HepG2 (cell line): ENCODE results near the gene PRKCD. TPM values are rescaled to one million over a fixed set of nuclear protein-coding genes. Genes with fewer than 3 reads are reported as not detected.
A peak's percentile ranks its signal among the peaks of the same experiment; 100 is the strongest.

ENCODE experiments used
- BRD4 ChIP-seq: sonication (generic); formaldehyde crosslinking; IDR thresholded peaks from 2 replicates; pipeline ENCODE4 v1.4.0; 2020; ENCODE audit warnings: missing genetic modification reagents
- CBX2 ChIP-seq, 2 experiments: fragments of 200-600 bp in 1 of 2; sonication (generic); formaldehyde crosslinking in 1 of 2; IDR thresholded peaks; 2 replicates each; pipeline versions ENCODE4 v1.7.0 to v1.8.1; 2018 to 2022; ENCODE audit warnings: low read depth in 2 of 2, low read length in 1 of 2, mild to moderate bottlenecking in 1 of 2, missing genetic modification reagents in 1 of 2
- CREM ChIP-seq, 2 experiments: sonication (generic) in 1 of 2; formaldehyde crosslinking in 1 of 2; IDR thresholded peaks; 2 replicates each; pipeline versions ENCODE4 v1.4.0 to v1.6.1; 2016 to 2020; ENCODE audit warnings: antibody characterized with exemption in 1 of 2, mild to moderate bottlenecking in 1 of 2, missing genetic modification reagents in 1 of 2
- ELF3 ChIP-seq: IDR thresholded peaks from 2 replicates; pipeline ENCODE4 v1.6.1; 2016; ENCODE audit warnings: missing genetic modification reagents, missing compliant biosample characterization
- ETV6 ChIP-seq: sonication (generic); formaldehyde crosslinking; conservative IDR thresholded peaks from 2 replicates; pipeline ENCODE4 v1.4.0; 2020; ENCODE audit warnings: missing genetic modification reagents
- FOXK2 ChIP-seq: fragments of 450-650 bp; IDR thresholded peaks from 2 replicates; pipeline ENCODE4 v1.6.1; 2016
- KDM6A ChIP-seq: IDR thresholded peaks from 2 replicates; pipeline ENCODE4 v1.6.1; 2016; ENCODE audit warnings: low read depth
- MIER2 ChIP-seq: IDR thresholded peaks from 2 replicates; pipeline ENCODE4 v1.6.1; 2016; ENCODE audit warnings: missing biosample characterization, missing genetic modification reagents
- MXI1 ChIP-seq: IDR thresholded peaks from 3 replicates; pipeline ENCODE4 v1.6.1; 2012; ENCODE audit warnings: low read depth, low read length, inconsistent platforms, borderline replicate concordance
- POLR2G ChIP-seq: fragments of 200-400 bp; formaldehyde crosslinking; IDR thresholded peaks from 2 replicates; pipeline ENCODE4 v1.6.1; 2018; ENCODE audit warnings: mild to moderate bottlenecking, low read depth, low read length, moderate library complexity
- REPIN1 ChIP-seq: sonication (generic); formaldehyde crosslinking; IDR thresholded peaks from 2 replicates; pipeline ENCODE4 v1.8.0; 2022; ENCODE audit warnings: missing genetic modification reagents, low read depth, mild to moderate bottlenecking, borderline replicate concordance
- RNF2 ChIP-seq: fragments of 450-650 bp; conservative IDR thresholded peaks from 2 replicates; pipeline ENCODE4 v1.6.1; 2016; ENCODE audit warnings: low read depth
- SIN3A ChIP-seq: IDR thresholded peaks from 2 replicates; pipeline ENCODE4 v1.6.1; 2011; ENCODE audit warnings: low read depth, mild to moderate bottlenecking, control low read depth, low read length, borderline replicate concordance
- ZFX ChIP-seq: sonication (generic); formaldehyde crosslinking; IDR thresholded peaks from 2 replicates; pipeline ENCODE4 v1.4.0; 2020; ENCODE audit warnings: mild to moderate bottlenecking, low read depth, missing genetic modification reagents, moderate library complexity
- ZNF558 ChIP-seq: sonication (generic); formaldehyde crosslinking; IDR thresholded peaks from 2 replicates; pipeline ENCODE4 v1.9.0; 2022; ENCODE audit warnings: mild to moderate bottlenecking, missing genetic modification reagents, borderline replicate concordance
- ZNF672 ChIP-seq: sonication (generic); formaldehyde crosslinking; IDR thresholded peaks from 2 replicates; pipeline ENCODE4 v1.8.1; 2022; ENCODE audit warnings: missing genetic modification reagents
- ZNF75D ChIP-seq: sonication (generic); formaldehyde crosslinking; IDR thresholded peaks from 2 replicates; pipeline ENCODE4 v1.8.1; 2023; ENCODE audit warnings: missing genetic modification reagents, mild to moderate bottlenecking, borderline replicate concordance
- polyA plus RNA-seq, 8 experiments: library from polyadenylated mRNA; depleted of rRNA in 3 of 8; stranded (reverse) in 7 of 8; unstranded in 1 of 8; fragments of >200 nt; fragmentation: Illumina TruSeq in 4 of 8; extraction: Trizol in 4 of 8; gene quantifications; 2 replicates each; pipeline versions ENCODE4 v1.2.1 to v1.2.3, GENCODE V29; 2011 to 2016; ENCODE audit warnings: low read depth in 4 of 8, missing spikeins in 1 of 8, mixed read lengths in 1 of 8; ENCODE audit not compliant: insufficient read depth in 1 of 8
- total RNA-seq, 5 experiments: library from RNA; depleted of rRNA; stranded (reverse); fragments of >200 nt; fragmentation: Illumina TruSeq; extraction: Trizol; gene quantifications; 2 replicates each; pipeline ENCODE4 v1.2.3, GENCODE V29; 2016; ENCODE audit warnings: low read depth in 1 of 5
- TF ChIP-seq, protein P1 (sequence below): sonication (generic); formaldehyde crosslinking; IDR thresholded peaks from 2 replicates; pipeline ENCODE4 v1.5.1; 2020; ENCODE audit warnings: mild to moderate bottlenecking, missing genetic modification reagents
- TF ChIP-seq, protein P2 (sequence below): sonication (generic); formaldehyde crosslinking; IDR thresholded peaks from 2 replicates; pipeline ENCODE4 v1.8.1; 2023; ENCODE audit warnings: mild to moderate bottlenecking, moderate library complexity, missing genetic modification reagents
- TF ChIP-seq, protein P3 (sequence below): sonication (generic); formaldehyde crosslinking; IDR thresholded peaks from 2 replicates; pipeline ENCODE4 v1.9.0; 2022; ENCODE audit warnings: low read depth, missing genetic modification reagents
- TF ChIP-seq, protein P4 (sequence below): sonication (generic); formaldehyde crosslinking; IDR thresholded peaks from 2 replicates; pipeline ENCODE4 v1.5.0; 2020; ENCODE audit warnings: mild to moderate bottlenecking, missing genetic modification reagents

The PRKCD gene
- total and polyA plus RNA-seq, 2 of the 13 experiments (the other 11 are each of a cell fraction or from before 2014, with no cell fraction given): 1.6 to 40.7 TPM

DNA sequence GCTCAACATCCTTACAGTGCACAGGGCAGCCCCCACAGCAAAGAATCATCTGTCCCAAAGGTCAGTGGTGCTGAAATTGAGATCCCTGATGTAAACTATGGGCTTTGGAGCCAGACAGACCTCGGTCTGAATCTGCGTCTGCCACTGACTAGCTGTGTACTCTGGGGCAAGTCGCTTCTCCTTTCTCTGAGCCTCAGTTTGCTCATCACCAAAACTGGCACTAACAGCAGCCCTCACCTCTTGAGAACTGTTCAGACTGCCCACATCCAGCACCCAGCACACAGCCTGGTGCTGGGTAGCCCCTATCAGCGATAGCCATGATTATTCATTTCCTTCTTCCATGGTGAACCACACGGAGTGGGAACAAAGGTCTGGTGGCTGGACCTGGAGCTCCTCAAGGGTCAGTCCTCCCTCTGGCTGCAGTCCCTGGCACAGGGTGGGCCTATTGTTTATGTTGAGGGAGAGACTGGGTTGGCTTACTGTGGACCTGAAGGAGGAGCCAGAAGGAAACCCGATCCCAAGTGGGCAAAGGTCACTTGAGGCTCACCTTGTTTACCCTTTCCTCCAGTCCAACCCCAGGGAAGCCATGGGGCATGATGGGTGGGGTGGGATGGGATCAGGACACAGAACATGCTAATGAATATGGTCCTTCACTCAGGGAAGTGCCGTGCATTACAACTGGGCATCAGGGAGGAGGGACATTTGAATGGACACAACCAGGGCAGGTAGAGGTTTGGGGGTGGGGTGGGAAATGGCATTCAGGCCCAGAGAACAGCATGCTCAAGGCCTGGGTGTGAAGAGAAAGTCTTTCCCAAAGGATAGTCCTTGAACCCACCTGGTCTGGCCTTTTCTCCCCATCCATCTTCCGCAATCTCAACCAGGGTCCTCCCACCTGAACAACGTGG, 1.6 kb upstream of the PRKCD start (continued):
- TF ChIP-seq, protein P1, sequence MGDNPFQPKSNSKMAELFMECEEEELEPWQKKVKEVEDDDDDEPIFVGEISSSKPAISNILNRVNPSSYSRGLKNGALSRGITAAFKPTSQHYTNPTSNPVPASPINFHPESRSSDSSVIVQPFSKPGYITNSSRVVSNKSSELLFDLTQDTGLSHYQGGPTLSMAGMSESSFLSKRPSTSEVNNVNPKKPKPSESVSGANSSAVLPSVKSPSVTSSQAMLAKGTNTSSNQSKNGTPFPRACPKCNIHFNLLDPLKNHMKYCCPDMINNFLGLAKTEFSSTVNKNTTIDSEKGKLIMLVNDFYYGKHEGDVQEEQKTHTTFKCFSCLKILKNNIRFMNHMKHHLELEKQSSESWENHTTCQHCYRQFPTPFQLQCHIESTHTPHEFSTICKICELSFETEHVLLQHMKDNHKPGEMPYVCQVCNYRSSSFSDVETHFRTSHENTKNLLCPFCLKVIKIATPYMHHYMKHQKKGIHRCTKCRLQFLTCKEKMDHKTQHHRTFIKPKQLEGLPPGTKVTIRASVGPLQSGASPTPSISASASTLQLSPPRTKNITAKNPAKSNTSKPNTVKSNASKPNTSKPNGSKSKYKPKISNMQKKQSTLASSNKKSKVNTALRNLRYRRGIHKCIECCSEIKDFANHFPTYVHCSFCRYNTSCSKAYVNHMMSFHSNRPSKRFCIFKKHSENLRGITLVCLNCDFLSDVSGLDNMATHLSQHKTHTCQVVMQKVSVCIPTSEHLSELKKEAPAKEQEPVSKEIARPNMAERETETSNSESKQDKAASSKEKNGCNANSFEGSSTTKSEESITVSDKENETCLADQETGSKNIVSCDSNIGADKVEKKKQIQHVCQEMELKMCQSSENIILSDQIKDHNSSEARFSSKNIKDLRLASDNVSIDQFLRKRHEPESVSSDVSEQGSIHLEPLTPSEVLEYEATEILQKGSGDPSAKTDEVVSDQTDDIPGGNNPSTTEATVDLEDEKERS (CRISPR knock-in tag): no peak
- TF ChIP-seq ETV6 (CRISPR knock-in tag): no peak
- TF ChIP-seq ZNF672 (CRISPR knock-in tag): no peak
- TF ChIP-seq KDM6A: peak; percentile 72
- TF ChIP-seq CBX2 (IDR thresholded peaks at IDR 0.05; ENCODE audit: low read depth, low read length): no peak
- TF ChIP-seq CBX2 (CRISPR knock-in tag; IDR thresholded peaks at IDR 0.05; ENCODE audit: low read depth): no peak
- TF ChIP-seq ZNF75D (CRISPR knock-in tag): no peak
- peak; percentile 46; the same call in 1 of the 2 replicates for TF ChIP-seq CREM (IDR thresholded peaks at IDR 0.05)
- TF ChIP-seq CREM (CRISPR knock-in tag; IDR thresholded peaks at IDR 0.05): no peak
- no peak for TF ChIP-seq REPIN1 (CRISPR knock-in tag)
- TF ChIP-seq ELF3 (CRISPR knock-in tag): peak; percentile 44
- TF ChIP-seq, protein P2, sequence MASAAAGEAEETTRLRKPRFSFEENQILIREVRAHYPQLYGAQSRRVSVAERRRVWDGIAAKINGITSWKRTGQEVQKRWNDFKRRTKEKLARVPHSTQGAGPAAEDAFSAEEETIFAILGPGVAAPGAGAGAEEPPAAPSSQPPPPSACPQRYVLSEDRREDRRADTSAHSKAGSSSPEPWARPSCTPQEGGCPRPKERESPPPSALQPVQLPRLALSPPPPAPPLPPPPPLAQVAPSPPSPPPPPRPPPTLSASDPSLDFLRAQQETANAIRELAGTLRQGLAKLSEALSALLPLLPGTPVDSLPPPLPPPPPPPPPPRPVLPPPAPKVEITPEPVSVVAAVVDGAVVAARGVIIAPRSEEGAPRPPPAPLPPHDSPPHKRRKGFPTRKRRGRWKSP (CRISPR knock-in tag): 0 out of 2 replicates have a peak, but pooled peaks have one; percentile 66
- peak; percentile 61 for TF ChIP-seq POLR2G
- TF ChIP-seq, protein P3, sequence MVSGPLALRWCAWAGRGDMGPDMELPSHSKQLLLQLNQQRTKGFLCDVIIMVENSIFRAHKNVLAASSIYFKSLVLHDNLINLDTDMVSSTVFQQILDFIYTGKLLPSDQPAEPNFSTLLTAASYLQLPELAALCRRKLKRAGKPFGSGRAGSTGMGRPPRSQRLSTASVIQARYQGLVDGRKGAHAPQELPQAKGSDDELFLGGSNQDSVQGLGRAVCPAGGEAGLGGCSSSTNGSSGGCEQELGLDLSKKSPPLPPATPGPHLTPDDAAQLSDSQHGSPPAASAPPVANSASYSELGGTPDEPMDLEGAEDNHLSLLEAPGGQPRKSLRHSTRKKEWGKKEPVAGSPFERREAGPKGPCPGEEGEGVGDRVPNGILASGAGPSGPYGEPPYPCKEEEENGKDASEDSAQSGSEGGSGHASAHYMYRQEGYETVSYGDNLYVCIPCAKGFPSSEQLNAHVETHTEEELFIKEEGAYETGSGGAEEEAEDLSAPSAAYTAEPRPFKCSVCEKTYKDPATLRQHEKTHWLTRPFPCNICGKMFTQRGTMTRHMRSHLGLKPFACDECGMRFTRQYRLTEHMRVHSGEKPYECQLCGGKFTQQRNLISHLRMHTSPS (CRISPR knock-in tag): peak; percentile 85
- TF ChIP-seq RNF2: no peak
- no peak for TF ChIP-seq ZNF558 (CRISPR knock-in tag)
- TF ChIP-seq SIN3A: peak; percentile 70; the same call in 1 of the 2 replicates
- TF ChIP-seq FOXK2: peak; percentile 90
- peak; percentile 68 for TF ChIP-seq MIER2 (CRISPR knock-in tag)
- peak; percentile 68; the same call in 1 of the 3 replicates for TF ChIP-seq MXI1
- no peak for TF ChIP-seq BRD4 (CRISPR knock-in tag)
- TF ChIP-seq ZFX: peak; percentile 32; the same call in 1 of the 2 replicates
- TF ChIP-seq, protein P4, sequence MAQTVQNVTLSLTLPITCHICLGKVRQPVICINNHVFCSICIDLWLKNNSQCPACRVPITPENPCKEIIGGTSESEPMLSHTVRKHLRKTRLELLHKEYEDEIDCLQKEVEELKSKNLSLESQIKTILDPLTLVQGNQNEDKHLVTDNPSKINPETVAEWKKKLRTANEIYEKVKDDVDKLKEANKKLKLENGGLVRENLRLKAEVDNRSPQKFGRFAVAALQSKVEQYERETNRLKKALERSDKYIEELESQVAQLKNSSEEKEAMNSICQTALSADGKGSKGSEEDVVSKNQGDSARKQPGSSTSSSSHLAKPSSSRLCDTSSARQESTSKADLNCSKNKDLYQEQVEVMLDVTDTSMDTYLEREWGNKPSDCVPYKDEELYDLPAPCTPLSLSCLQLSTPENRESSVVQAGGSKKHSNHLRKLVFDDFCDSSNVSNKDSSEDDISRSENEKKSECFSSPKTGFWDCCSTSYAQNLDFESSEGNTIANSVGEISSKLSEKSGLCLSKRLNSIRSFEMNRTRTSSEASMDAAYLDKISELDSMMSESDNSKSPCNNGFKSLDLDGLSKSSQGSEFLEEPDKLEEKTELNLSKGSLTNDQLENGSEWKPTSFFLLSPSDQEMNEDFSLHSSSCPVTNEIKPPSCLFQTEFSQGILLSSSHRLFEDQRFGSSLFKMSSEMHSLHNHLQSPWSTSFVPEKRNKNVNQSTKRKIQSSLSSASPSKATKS: no peak
